COR-L47 (cell line): ENCODE results near the gene SORCS1.

Experiments
- DNase-seq: peaks from one replicate; lab custom pipeline; 2025; lab: John Stamatoyannopoulos, UW

SORCS1 gene

DNA sequence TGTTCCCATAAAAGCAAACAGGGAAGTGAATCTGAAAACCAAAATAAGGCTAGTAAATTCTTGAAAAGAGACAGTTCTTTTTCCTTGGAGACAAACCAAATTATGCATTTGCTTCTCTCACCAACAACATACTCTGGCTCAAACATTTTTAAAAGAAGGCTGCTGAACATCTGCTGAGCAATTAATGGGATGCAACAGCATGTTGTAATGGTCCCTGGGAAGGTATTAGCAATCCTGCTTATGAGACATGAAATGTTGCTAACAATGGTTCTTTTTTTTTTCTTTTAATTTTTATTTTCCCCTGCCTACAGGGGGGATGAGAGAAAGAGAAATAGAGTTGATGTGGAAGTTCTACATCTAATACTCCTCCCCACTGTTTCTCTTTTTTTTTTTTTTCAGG lies 572.1 kb downstream of the SORCS1 start:
- DNase-seq, result no peak

- DNase-seq, result no peak
These were observed 582.2 kb downstream of the SORCS1 start for GRCh38 chr10:106582291-106582690.

GRCh38 chr10:106577756-106578155 lies 586.8 kb downstream of the SORCS1 start:
- DNase-seq, result no peak

DNA sequence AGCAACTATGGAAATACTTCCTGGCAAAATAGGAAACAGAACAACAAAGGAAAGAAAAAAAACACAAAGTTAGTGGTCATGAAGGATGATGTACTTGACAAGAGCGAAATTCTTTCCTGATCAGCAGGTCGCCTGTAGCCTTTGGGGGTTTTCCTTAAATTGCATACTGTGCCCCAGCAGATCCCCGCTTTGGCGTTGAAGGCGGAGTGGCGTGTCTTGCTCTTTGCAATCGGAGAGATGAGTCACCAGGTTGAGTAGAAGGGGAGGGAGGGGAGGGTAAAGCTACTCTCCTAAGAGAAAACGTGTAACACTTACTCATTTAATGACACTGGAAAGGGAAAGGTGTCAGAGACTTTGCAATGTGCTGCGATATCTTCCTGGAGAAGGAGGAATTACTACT lies 587.2 kb downstream of the SORCS1 start:
- DNase-seq, result no peak

GRCh38 chr10:106576534-106576933 lies 588.0 kb downstream of the SORCS1 start:
- no peak for DNase-seq

- no peak for DNase-seq
These were observed 591.4 kb downstream of the SORCS1 start for GRCh38 chr10:106573106-106573505.

GRCh38 chr10:106571192-106571946 lies 593.1 kb downstream of the SORCS1 start:
- DNase-seq, result no peak

DNA sequence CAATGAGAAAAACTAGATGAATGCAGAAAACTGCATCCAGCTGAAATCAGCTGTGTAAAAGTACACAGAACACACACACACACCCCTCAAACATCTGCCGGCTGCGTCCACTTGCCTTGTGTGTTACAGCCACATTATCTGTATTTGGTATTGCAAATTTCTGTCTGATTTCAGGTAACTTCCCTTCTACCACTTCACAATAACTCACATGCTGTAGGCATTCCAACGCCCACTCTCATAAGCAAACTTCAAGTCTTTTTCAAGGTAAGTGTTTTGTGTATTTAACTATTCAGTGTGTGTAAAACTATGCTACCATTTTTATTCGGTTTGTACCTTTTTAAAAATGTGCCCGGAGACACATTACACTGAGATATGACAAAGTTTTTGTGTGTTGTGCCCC lies 594.2 kb downstream of the SORCS1 start:
- no peak for DNase-seq

DNA sequence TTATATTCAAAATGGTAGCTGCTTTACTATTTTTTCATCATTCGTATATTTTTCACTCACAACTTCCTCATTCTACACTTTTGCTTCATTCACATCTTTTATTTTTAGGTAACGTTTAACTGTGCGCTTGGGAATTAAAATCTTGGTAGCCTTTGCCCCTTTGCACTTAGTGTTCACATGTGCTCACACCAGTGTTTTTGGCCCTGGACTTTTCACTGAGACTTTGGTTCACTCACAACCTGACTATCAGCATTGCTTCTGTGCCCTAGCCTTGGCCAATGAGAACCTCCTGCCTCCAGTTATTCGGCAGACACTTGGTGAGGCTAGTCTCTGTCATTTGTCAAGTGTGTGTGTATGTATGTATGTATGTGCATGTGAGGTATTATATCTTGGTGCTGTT lies 596.9 kb downstream of the SORCS1 start:
- DNase-seq, result no peak

DNA sequence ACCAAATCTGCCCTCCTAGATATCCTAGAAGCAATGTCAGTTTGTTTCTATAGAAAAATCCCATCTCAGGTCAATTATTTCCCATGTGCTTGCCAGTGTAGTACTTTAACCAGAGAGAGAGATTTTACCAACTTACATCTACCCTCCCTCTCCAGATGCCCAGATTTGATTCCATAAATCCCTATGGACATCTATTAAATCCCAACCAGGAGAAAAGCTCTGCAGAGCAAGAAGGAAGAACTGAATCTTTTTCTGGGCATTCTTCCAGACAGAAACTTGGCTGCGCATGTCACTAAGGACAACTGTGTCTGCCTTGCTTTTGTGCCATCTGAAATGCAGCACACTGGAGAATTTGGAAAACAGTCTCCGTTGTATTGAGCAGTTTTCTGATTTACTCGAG lies 597.6 kb downstream of the SORCS1 start:
- DNase-seq, result no peak

GRCh38 chr10:106565546-106565945 lies 599.0 kb downstream of the SORCS1 start:
- no peak for DNase-seq

DNA sequence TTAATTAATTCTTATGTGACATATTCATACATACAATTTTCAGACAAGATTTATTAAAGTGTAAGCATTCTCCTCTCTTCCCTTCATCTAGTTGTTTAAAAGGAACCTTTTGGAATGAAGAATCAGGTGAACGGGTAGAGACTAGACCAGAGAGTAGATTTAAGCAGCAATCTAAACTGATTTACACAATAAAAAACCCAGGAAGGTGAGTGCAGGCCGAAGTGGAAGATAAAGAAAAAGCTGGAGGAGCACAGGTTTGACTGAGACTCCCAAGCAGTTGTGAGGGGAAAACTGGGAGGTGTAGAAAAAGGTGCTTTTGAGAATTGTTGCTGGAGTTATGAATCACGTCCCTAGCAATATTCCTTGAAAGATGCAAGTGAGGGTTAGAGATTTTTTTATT lies 601.1 kb downstream of the SORCS1 start:
- no peak for DNase-seq

GRCh38 chr10:106560925-106561640 lies 603.4 kb downstream of the SORCS1 start:
- no peak for DNase-seq

GRCh38 chr10:106559442-106559841 lies 605.1 kb downstream of the SORCS1 start:
- DNase-seq, result no peak

- no peak for DNase-seq
These were observed 606.4 kb downstream of the SORCS1 start for GRCh38 chr10:106557951-106558733.

DNA sequence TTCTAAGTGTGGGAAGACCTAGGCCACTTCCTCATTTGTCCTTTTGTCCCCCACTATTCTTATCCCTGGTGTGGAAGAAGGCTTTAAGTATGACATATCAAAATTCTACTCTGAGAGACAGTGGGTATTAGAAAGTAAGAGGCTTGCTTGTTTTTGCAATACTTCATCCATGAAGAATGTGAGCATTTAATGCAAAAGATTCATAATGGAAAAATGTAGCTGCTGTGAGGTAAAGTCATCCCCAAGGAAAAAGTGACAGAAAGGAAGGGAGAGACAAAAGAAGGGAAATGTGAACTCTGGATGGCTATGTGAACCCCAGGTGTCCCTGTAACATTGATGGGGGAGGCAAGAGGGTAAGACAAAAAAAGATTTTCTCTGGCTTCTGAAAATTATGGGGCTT lies 607.5 kb downstream of the SORCS1 start:
- no peak for DNase-seq

DNA sequence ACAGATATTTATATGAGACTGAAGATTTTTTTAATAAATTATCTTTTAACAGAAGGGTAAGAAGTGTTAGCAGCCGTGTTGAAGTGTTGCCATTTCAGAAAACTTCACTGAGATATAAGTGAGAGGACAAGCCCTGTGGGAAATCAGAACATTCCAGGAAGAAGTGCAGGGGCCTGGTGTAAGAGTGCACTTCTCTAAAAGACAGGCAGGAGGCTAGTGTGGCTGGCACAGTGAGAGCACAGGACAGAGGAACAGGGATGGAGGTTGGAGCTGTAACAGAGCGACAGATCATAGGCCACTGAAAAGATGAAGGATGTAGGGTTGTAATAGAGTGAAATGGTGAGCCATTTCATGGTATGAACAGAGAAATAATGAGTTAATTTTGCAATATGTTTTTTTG lies 608.9 kb downstream of the SORCS1 start:
- DNase-seq, result no peak

DNA sequence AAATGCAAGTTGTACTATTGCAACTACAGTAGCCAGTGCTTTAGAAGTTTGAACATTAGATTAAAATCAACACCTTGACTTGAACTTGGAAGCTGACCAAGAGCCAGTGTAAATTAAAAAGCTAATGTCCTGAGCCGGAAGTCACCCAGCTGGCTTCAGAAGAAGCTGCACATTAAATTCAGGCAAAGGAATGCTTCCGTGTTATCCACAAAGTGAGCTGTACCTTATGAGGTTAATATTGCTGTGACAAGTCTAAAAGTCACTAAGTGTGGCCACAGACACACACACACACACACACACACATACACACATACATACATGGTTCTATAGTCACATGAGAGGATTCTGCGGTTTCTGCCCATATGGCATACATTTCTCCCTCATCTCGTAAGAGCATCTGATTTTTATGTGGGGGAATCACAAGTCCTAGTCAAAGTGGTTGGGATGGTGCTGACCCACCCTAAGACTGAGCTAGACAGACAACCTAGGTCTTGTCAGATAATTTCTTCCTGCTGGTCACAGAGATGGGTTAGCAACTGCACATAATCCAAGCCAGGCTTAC lies 612.9 kb downstream of the SORCS1 start:
- DNase-seq, result no peak

DNA sequence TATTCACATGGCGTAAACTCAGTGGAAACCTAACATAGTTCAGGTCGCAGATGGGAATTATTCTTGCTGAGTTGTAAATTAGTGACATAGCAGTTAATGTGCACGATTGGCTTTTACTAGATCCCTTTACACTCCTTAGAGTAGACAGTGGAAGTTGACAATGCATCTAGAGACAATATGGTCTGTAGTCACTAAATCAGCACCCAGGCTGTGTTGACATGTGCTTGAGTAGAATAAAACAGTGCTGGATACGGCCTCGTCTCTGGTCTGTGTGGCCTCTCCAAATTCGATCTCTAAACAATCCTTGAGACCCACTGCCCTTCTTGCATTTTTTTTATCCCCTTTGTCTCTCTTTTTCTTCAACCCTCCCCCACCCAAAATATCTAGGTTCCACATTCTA lies 615.7 kb downstream of the SORCS1 start:
- DNase-seq, result no peak

DNA sequence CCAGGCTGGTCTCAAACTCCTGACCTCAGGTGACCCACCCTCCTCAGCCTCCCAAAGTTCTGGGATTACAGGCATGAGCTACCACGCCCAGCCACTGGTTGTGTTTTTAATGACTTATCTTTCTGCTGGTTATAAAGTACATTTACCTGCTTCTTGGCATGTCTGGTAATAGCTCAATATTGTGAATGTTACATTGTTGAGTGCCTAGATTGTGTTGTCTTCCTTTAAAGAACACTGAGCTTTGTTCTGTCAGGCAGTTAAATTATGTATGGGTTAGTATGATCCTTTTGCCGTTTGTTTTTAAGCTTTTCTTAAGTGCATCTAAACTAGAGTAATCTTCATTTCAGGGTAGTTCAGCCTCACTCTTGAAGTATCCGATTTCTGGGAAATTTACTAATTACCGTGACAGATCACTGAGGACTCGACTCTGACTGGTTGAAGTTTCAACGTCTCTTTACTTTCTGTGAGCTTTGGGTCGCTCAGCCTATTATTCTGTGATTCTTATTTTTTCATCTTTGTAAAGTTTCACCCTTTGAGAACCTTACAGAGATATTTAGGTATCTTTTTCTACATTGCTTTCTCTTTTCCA lies 617.4 kb downstream of the SORCS1 start:
- no peak for DNase-seq

- DNase-seq, result no peak
These were observed 622.0 kb downstream of the SORCS1 start for GRCh38 chr10:106542461-106542860.

- DNase-seq, result no peak
These were observed 623.9 kb downstream of the SORCS1 start for GRCh38 chr10:106540645-106541044.
